Body of pancreas (tissue), 4 donors: ENCODE measurements around the gene ZNF546.

Experiments used
- POLR2A ChIP-seq, 3 donors: fragments of 450-650 bp; IDR thresholded peaks; one replicate each; pipeline ENCODE4 v1.6.1; 2016; ENCODE audit warnings: antibody characterized with exemption in 3 of 3, mild to moderate bottlenecking in 2 of 3
- TF ChIP-seq, protein P1 (sequence below), 7 experiments: fragments of 450-650 bp in 4 of 7; fragments of 200-600 bp in 3 of 7; sonication (generic) in 3 of 7; IDR thresholded peaks; one replicate each; pipeline ENCODE4 v1.5.1; 2016 to 2019; ENCODE audit warnings: antibody characterized with exemption in 7 of 7

- TF ChIP-seq, protein P1, sequence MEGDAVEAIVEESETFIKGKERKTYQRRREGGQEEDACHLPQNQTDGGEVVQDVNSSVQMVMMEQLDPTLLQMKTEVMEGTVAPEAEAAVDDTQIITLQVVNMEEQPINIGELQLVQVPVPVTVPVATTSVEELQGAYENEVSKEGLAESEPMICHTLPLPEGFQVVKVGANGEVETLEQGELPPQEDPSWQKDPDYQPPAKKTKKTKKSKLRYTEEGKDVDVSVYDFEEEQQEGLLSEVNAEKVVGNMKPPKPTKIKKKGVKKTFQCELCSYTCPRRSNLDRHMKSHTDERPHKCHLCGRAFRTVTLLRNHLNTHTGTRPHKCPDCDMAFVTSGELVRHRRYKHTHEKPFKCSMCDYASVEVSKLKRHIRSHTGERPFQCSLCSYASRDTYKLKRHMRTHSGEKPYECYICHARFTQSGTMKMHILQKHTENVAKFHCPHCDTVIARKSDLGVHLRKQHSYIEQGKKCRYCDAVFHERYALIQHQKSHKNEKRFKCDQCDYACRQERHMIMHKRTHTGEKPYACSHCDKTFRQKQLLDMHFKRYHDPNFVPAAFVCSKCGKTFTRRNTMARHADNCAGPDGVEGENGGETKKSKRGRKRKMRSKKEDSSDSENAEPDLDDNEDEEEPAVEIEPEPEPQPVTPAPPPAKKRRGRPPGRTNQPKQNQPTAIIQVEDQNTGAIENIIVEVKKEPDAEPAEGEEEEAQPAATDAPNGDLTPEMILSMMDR (IDR thresholded peaks at IDR 0.05): no peak
- TF ChIP-seq POLR2A (IDR thresholded peaks at IDR 0.05): no peak
Observed at GRCh38 chr19:40054632-40055031, 57.8 kb downstream of the ZNF546 start.
